Central memory CD8-positive, alpha-beta T cell (primary cell): ENCODE results near the gene LCP2.
"Not testable (repeated sequence)": the region's sequence is repeated elsewhere in the genome, so short reads cannot be mapped to it uniquely, and the experiment has no call there.

Experiments used
- ATAC-seq: fragments of 150-1000 bp; cut with Tn5 transposase; replicated peaks from 2 replicates; pipeline ENCODE4 v1.10.0; 2022; ENCODE audit warnings: mild to moderate bottlenecking, moderate FRiP score, moderate number of reproducible peaks; ENCODE audit not compliant: poor library complexity, severe bottlenecking; ENCODE audit errors: extremely low read depth
- DNase-seq, 2 donors: peaks; one replicate each; pipeline ENCODE4 v3.0.0; 2021; ENCODE audit warnings: low spot score in 2 of 2
- H3K27ac Mint-ChIP-seq: one replicate; pipeline ENCODE4 v1.8.0; 2022; ENCODE audit warnings: low read depth, mild to moderate bottlenecking, moderate library complexity, mixed read lengths
- H3K27me3 Mint-ChIP-seq: one replicate; pipeline ENCODE4 v1.8.0; 2022; ENCODE audit warnings: mixed read lengths
- H3K36me3 Mint-ChIP-seq: one replicate; pipeline ENCODE4 v1.8.0; 2022; ENCODE audit warnings: mild to moderate bottlenecking, moderate library complexity, mixed read lengths; ENCODE audit not compliant: insufficient read depth
- H3K4me1 Mint-ChIP-seq: one replicate; pipeline ENCODE4 v1.8.0; 2022; ENCODE audit warnings: mixed read lengths
- H3K4me3 Mint-ChIP-seq: one replicate; pipeline ENCODE4 v1.8.0; 2022; ENCODE audit warnings: mild to moderate bottlenecking, moderate library complexity, mixed read lengths
- H3K9me3 Mint-ChIP-seq: one replicate; pipeline ENCODE4 v1.8.0; 2022; ENCODE audit warnings: mixed read lengths

The LCP2 gene

DNA sequence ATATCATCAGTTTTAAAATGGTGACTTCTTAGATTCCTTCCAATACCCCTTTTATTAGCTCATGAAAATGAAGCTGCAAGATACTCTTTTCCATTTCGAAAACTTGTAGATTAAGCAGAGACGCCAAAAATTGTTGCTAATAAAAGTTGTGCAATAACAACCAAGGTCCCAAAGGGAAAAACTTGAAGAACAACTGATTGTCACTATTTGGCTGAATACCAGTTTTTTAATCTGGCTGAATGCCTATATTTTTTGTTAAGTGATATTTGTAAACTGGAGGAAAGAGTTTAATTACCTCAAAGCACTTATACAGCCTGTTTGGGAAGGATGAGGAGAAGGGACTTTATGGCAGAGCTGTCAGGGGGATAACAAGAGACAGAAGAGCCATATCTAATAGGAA, 50.2 kb downstream of the LCP2 start:
- ATAC-seq: no peak
- no peak for DNase-seq
- Mint-ChIP-seq H3K4me1 (peaks cover 11% of the 10 kb centered on the region), H3K4me3 (no peak overlapping the region), H3K27me3 (no peaks in the 10 kb centered on the region), H3K27ac (peak overlapping the region; percentile 51), H3K9me3 (no peaks in the 10 kb centered on the region), H3K36me3 (peaks cover 69% of the 10 kb centered on the region)

DNA sequence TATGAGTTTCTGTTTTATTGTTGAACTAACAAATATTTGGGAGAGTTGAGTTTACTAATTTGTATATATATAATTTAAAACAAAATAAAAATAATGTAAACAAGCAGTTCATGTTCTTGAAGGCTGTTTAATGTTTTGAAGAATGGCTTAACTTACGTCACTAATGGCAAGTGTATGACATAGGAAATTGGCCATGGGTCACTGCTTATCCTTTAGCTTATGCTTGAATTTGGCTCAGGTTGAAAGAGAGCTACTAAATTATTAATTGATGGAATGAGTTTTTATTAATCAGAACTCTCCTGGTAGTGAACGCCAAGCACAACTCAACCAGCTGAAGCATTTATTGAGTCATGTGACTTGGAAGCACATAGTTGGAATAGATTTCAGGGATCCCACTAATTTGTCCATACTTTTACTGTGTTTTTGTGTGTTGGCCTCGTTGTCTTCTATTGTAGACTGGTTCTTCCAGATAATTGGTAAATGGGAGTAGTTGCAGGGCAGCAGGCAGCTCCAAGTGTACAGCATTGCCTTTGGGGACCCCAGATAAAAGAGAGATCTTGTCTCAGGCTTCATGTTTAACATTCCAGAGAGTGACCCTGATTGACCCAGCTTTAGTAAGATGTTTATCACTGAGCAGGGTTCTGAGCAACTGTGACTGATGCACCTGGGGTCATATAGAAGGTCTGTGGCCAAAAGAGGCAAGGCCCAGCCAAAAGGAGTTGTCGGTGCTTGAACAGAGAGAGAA, 51.3 kb downstream of the LCP2 start:
- no peak overlapping the region for H3K27ac Mint-ChIP-seq
- H3K4me3 Mint-ChIP-seq: no peak overlapping the region
- peaks cover 11% of the 10 kb centered on the region for H3K4me1 Mint-ChIP-seq
- H3K36me3 Mint-ChIP-seq: peaks cover 59% of the 10 kb centered on the region
- ATAC-seq: no peak
- no peaks in the 10 kb centered on the region for H3K27me3 Mint-ChIP-seq
- H3K9me3 Mint-ChIP-seq: no peaks in the 10 kb centered on the region
- no peak for DNase-seq

DNA sequence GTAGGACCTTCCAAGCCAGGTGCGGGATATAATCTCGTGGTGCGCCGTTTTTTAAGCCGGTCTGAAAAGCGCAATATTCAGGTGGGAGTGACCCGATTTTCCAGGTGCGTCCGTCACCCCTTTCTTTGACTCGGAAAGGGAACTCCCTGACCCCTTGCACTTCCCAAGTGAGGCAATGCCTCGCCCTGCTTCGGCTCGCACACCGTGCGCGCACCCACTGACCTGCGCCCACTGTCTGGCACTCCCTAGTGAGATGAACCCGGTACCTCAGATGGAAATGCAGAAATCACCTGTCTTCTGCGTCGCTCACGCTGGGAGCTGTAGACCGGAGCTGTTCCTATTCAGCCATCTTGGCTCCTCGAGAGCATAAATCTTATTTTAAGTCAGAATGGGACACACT, 52.1 kb downstream of the LCP2 start:
- Mint-ChIP-seq H3K36me3 (peaks cover 50% of the 10 kb centered on the region), H3K4me1 (peaks cover 11% of the 10 kb centered on the region)
- ATAC-seq, H3K27me3 Mint-ChIP-seq, H3K4me3 Mint-ChIP-seq, DNase-seq, H3K27ac Mint-ChIP-seq, H3K9me3 Mint-ChIP-seq: not testable (repeated sequence)

GRCh38 chr5:170238456-170239196, 59.0 kb downstream of the LCP2 start:
- H3K27me3 Mint-ChIP-seq: no peaks in the 10 kb centered on the region
- H3K27ac Mint-ChIP-seq: peak overlapping the region; percentile 27
- DNase-seq: no peak
- no peaks in the 10 kb centered on the region for H3K4me1 Mint-ChIP-seq
- H3K36me3 Mint-ChIP-seq: peaks cover 2% of the 10 kb centered on the region
- no peak overlapping the region for H3K4me3 Mint-ChIP-seq
- H3K9me3 Mint-ChIP-seq: no peaks in the 10 kb centered on the region
- ATAC-seq: no peak

DNA sequence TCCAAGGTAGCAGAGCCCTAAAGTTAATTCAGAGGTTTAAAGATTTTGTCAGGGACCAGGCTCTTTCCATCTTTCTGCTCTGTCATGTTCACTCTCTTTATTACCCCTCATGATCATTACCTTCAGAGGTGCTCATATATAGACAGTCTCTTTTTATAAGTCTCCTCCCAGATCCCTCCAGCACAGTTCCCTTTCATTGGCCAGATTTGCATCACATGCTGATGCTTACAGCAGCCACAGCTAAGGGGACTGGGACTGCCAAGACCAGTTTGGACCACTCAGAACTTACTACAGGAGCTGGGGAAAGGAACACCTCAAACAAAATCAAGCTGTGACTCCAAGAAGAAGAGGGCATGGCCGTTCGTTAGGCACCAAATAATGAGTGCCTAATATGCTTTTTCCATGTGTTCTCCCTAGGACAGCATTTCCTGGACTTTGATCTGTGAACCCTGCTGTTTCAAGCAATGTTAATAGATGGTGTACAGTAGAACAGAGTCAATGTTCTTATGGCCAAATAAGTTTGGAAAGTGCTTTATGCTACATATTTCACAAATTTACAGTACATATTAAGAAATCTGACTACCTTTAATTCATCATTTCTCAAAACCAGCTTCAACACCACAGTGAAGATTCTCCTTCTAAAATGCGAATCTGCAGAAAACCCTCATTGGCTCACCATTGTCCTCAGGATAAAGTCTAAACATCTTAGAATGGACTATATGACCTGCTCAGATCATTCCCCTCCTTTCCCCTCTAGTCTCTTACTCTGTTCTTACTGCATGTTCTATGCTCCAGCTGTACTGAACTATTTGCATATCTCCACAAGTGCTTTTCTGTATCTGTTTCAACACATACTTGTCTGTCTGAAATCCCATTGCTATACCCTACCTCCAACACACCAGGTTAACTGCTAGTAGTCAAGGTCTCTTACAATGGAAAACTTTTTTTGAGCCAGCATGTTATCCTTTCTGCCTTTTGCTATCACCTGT, 61.4 kb downstream of the LCP2 start:
- Mint-ChIP-seq H3K36me3 (peaks cover 2% of the 10 kb centered on the region), H3K4me3 (no peak overlapping the region), H3K9me3 (no peaks in the 10 kb centered on the region), H3K4me1 (no peaks in the 10 kb centered on the region), H3K27me3 (no peaks in the 10 kb centered on the region), H3K27ac (peak overlapping the region; percentile 68)
- no peak for DNase-seq
- no peak for ATAC-seq

DNA sequence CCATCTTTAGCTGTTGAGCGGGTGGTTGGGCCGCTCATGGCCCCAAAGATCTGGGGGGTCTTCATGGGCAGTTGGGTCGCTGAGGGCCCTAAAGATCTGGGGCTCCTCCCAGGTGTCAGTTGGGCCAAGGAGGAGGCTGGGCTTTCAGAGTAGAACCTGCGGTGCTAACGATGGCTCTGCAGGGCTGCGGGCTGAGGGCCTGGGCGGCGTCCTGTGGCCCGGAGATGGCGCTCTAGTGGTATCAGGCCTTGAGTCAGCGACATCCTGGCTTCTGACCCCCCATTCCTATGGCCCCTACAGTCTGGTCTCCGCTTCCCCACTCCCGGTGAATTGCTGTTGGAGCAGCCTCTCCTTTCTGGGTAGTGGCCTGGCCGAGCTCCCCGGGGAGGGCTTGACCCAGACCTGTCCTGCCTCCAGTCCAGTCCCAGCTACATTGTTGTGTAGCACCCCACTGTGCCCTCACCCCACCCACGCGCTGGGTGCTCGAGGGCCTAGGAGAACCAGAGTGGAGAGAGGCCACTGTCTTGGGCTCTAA, 64.2 kb downstream of the LCP2 start:
- H3K4me3 Mint-ChIP-seq: no peak overlapping the region
- no peaks in the 10 kb centered on the region for H3K27me3 Mint-ChIP-seq
- H3K4me1 Mint-ChIP-seq: no peaks in the 10 kb centered on the region
- no peak for ATAC-seq
- no peak for DNase-seq
- no peaks in the 10 kb centered on the region for H3K9me3 Mint-ChIP-seq
- H3K27ac Mint-ChIP-seq: no peak overlapping the region
- H3K36me3 Mint-ChIP-seq: peaks cover 2% of the 10 kb centered on the region

DNA sequence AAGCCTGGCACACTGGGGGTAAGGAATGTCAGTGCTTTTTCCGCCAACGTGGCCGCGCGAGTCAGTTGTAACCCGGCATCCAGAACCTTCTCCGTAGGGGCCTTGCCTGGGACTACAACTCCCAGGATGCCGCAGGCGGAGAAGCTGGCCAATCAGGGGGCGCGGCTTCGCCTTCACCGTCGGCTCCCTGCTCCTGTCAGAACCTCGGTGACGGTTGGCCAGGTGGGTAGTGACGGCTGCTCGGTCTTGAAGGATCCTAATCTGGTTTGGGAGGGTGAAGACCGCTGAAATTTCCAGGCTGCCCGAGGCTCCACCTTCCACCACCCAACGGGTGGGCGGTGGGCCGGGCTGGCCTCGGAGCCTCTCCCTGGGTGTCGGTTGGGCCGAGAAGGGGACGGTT, 64.8 kb downstream of the LCP2 start, which contains the start of gene C5orf58:
C5orf58 (plus strand) TSS at position 200 of the 400 bp plus-strand sequence. CDS start 1,992 bp downstream, outside the sequence.
- H3K4me3 Mint-ChIP-seq: no peak within 1 kb of the TSS

DNA sequence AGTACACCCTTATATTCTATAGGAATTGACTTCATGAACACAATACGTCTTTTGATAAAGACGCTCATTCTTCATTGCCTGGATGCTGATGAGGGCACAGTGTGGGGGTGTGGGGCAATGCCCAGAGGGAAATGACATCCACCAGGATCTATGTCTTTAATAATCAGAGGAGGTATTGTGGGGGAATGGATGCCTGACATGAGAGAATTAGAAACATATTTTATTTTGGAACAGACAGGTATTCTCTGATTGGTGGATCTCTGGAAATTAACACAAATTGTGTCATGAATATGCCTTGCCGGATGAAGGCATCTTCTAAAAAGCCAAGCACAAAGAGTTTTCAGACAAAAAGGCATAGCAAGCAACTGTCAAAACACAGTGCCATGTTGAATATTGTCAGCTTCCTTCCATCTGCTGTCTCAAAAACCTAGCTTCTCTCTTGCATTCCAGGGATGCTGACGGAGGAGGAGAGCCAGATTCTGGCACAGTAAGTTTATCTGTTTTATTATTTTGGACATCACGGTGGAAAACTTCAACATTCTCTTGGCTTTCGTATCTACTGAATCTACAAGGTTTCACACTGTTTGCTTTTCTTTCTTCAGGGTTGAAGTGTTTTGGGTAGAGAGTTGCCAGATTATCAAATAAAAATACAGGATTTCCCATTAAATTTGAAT, 68.7 kb downstream of the LCP2 start:
- H3K4me3 Mint-ChIP-seq: no peak overlapping the region
- no peaks in the 10 kb centered on the region for H3K9me3 Mint-ChIP-seq
- no peaks in the 10 kb centered on the region for H3K27me3 Mint-ChIP-seq
- H3K27ac Mint-ChIP-seq: no peak overlapping the region
- peaks cover 8% of the 10 kb centered on the region for H3K4me1 Mint-ChIP-seq
- H3K36me3 Mint-ChIP-seq: no peaks in the 10 kb centered on the region
- DNase-seq (no peak), ATAC-seq (no peak)

More for the DNA sequence above, 64.8 kb downstream of the LCP2 start, which contains the start of gene C5orf58:
- H3K27me3 Mint-ChIP-seq: no peaks in the 10 kb centered on the region
- H3K9me3 Mint-ChIP-seq: no peaks in the 10 kb centered on the region
- DNase-seq: no peak
- H3K4me1 Mint-ChIP-seq: no peaks in the 10 kb centered on the region
- no peak for ATAC-seq
- peaks cover 2% of the 10 kb centered on the region for H3K36me3 Mint-ChIP-seq
- H3K27ac Mint-ChIP-seq: peak within 1 kb of the TSS; percentile 14

DNA sequence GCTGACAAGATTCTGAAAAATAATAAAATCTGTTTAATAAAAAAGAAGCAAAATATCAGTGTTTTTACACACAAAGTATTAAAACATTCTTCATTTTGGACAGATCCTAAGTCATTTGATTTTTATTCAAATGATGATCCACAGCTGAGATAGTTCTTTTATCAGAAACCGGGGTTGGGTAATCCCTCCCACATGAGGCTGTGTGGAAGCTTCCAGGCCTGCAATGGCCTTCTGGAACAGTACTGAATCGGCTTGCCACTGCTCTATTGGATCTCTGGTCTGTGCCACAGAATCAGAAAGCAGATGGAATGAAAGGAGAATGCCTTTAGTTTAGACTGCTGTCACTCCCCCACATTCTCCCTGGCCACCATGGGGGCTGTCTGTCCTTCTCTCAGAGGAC, 70.9 kb downstream of the LCP2 start:
- no peaks in the 10 kb centered on the region for H3K36me3 Mint-ChIP-seq
- H3K9me3 Mint-ChIP-seq: no peaks in the 10 kb centered on the region
- ATAC-seq (no peak), DNase-seq (no peak)
- H3K27me3 Mint-ChIP-seq: no peaks in the 10 kb centered on the region
- no peak overlapping the region for H3K27ac Mint-ChIP-seq
- H3K4me1 Mint-ChIP-seq: peaks cover 8% of the 10 kb centered on the region
- H3K4me3 Mint-ChIP-seq: no peak overlapping the region

DNA sequence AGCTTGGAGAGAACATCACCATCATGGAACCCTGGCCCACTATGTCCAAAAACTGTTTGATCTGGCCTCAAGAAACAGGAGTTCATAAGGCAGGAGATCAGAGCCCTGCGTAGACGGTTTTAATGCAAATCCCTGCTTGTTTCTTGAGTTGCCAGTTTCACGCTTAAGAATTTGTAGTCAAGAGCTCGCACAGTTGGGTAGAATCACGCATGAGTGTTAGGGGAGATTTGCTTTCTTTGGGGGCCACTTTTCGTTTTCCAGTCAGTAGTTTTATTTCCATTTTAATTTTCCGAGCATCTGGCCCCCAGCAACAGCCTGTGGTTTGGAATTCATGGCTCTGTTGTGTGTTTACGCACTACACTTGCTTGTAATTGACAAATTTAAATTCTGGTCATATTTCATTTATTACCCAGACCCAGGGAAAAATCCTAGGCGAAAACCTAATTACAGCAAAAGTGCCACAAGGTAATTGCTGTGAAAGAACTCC, 71.4 kb downstream of the LCP2 start:
- DNase-seq (no peak), ATAC-seq (no peak)
- H3K4me3 Mint-ChIP-seq: no peak overlapping the region
- no peaks in the 10 kb centered on the region for H3K9me3 Mint-ChIP-seq
- no peak overlapping the region for H3K27ac Mint-ChIP-seq
- H3K27me3 Mint-ChIP-seq: no peaks in the 10 kb centered on the region
- no peaks in the 10 kb centered on the region for H3K36me3 Mint-ChIP-seq
- peaks cover 8% of the 10 kb centered on the region for H3K4me1 Mint-ChIP-seq

DNA sequence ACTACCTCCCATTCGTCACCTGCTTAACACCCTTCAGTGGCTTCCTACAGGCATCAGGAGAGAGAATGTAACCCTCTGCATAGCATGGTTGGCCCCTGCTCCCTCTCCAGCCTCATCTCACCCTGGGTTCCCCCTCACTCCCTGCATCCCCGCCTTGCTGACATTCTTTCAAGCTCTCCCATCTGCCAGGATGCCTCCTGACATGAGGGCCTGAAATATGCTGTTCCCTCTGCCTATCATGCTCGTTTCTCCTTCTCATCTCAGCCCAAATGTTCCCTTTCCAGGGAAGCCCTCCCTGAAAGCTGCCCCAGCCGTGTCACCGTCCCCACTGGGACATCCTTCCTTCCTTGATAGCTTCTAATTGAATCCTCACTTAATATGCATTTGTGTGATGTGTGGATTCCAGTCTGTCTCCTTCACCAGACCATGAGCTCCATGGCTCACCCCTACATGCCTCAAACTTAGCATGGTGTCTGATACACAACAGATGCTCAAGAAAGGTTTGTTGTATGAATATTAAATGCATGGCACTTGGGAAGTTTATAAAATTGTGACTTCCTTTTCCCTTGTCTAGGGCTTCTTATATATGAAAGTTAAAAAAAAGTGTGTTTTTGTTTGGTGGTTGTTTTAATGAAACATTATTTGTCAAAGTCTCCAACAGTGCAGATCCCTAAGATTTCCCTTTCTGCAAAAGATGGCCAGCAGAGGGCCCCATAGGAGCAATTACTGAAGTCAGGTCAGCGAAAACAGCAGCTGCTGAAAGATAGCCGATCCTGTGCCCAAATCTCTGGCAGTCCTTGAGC, 72.0 kb downstream of the LCP2 start:
- DNase-seq (peak; percentile 52 to 66), ATAC-seq (peak; percentile 36)
- Mint-ChIP-seq H3K27ac (no peak overlapping the region), H3K27me3 (no peaks in the 10 kb centered on the region), H3K9me3 (no peaks in the 10 kb centered on the region), H3K4me3 (no peak overlapping the region), H3K4me1 (peaks cover 8% of the 10 kb centered on the region), H3K36me3 (no peaks in the 10 kb centered on the region)
